Activated CD4-positive, alpha-beta T cell treated with anti-CD3 and anti-CD28 coated beads for 24 hours (primary cell): ENCODE data around the gene IFNA7.
"Not testable (repeated sequence)": the region's sequence is repeated elsewhere in the genome, so short reads cannot be mapped to it uniquely, and the experiment has no call there.

Source experiments
- DNase-seq, 2 donors: peaks; one replicate each; pipeline ENCODE4 v3.0.0-alpha.2; 2020; ENCODE audit warnings: low read depth in 2 of 2

The IFNA7 gene

GRCh38 chr9:21182810-21183736 is 18.9 kb downstream of the IFNA7 start:
- DNase-seq, result not testable (repeated sequence)

- no peak for DNase-seq
These were observed 27.3 kb downstream of the IFNA7 start for GRCh38 chr9:21174671-21175070.

- no peak for DNase-seq
These were observed 29.8 kb downstream of the IFNA7 start for GRCh38 chr9:21172156-21172555.

GRCh38 chr9:21171351-21171750 is 30.7 kb downstream of the IFNA7 start:
- DNase-seq, result no peak

GRCh38 chr9:21166560-21166959 is 35.4 kb downstream of the IFNA7 start, which contains the start of gene IFNA21:
Gene IFNA21 (minus strand): TSS chr9:21166660. CDS start chr9:21166612, 48 bp downstream.
- DNase-seq, result not testable (repeated sequence)

GRCh38 chr9:21165516-21165915 is 36.5 kb downstream of the IFNA7 start:
- no peak for DNase-seq

- DNase-seq, result no peak
These were observed 41.8 kb downstream of the IFNA7 start for GRCh38 chr9:21160178-21160577.

GRCh38 chr9:21155501-21155900 is 46.5 kb downstream of the IFNA7 start:
- DNase-seq, result no peak

GRCh38 chr9:21154018-21154608 is 47.9 kb downstream of the IFNA7 start:
- no peak for DNase-seq

GRCh38 chr9:21153336-21154017 is 48.5 kb downstream of the IFNA7 start:
- DNase-seq, result no peak
